OCI-LY7 (cell line): ENCODE measurements around the gene EPHA6. TPM values are rescaled to one million over a fixed set of nuclear protein-coding genes. Genes with fewer than 3 reads are reported as not detected.
"Not testable (repeated sequence)": the region's sequence is repeated elsewhere in the genome, so short reads cannot be mapped to it uniquely, and the experiment has no call there.

ENCODE experiments used
- BruUV-seq: library from RNA; stranded (reverse); fragments of 400-500 nt; replicated peaks from 2 replicates; lab custom pipeline; 2021; lab: Mats Ljungman, UMichigan
- CTCF ChIA-PET: fragments of 300-600 bp; sonication (Branson Sonifier 250); formaldehyde crosslinking; loops from one replicate; lab custom pipeline; 2022; ENCODE audit warnings: antibody characterized with exemption; ENCODE audit not compliant: unreplicated experiment; lab: Charles Lee
- POLR2A ChIA-PET: fragments of 300-600 bp; sonication (Branson Sonifier 250); formaldehyde crosslinking; loops from one replicate; lab custom pipeline; 2022; ENCODE audit warnings: antibody characterized with exemption; lab: Charles Lee
- DNase-seq: peaks from one replicate; pipeline ENCODE4 v3.0.0-alpha.2; 2015; ENCODE audit warnings: low spot score
- H2AFZ ChIP-seq: fragments of 200-600 bp; sonication (generic), shearing (Covaris generic); 2 replicates; pipeline ENCODE4 v1.6.1; 2014; ENCODE audit warnings: mild to moderate bottlenecking, antibody characterized with exemption, low read length, moderate library complexity
- H3K27ac ChIP-seq: fragments of 200-600 bp; sonication (generic); 2 replicates; pipeline ENCODE4 v1.5.1; 2014; ENCODE audit warnings: mixed run types, low read depth, mild to moderate bottlenecking, moderate library complexity, low read length, inconsistent platforms; ENCODE audit not compliant: poor library complexity, severe bottlenecking
- H3K36me3 ChIP-seq: fragments of 200-600 bp; sonication (generic); 2 replicates; pipeline ENCODE4 v1.6.1; 2014; ENCODE audit warnings: mild to moderate bottlenecking, antibody characterized with exemption, low read length, moderate library complexity, mixed read lengths; ENCODE audit not compliant: insufficient read depth
- H3K4me1 ChIP-seq: fragments of 200-600 bp; sonication (generic); 2 replicates; pipeline ENCODE4 v1.5.1; 2014; ENCODE audit warnings: mild to moderate bottlenecking, low read length; ENCODE audit not compliant: insufficient read depth, poor library complexity, severe bottlenecking
- H3K4me2 ChIP-seq: fragments of 200-600 bp; sonication (generic); 2 replicates; pipeline ENCODE4 v1.6.1; 2014; ENCODE audit warnings: mild to moderate bottlenecking, low read length
- H3K4me3 ChIP-seq: fragments of 200-600 bp; sonication (generic); 2 replicates; pipeline ENCODE4 v1.5.1; 2014; ENCODE audit warnings: mild to moderate bottlenecking, low read depth, low read length; ENCODE audit not compliant: poor library complexity, severe bottlenecking
- H3K79me2 ChIP-seq: fragments of 200-600 bp; sonication (generic); 2 replicates; pipeline ENCODE4 v1.6.1; 2016; ENCODE audit warnings: low read depth, mild to moderate bottlenecking, low read length, moderate library complexity, mixed read lengths; ENCODE audit not compliant: insufficient read depth
- H3K9me2 ChIP-seq: fragments of 200-600 bp; sonication (generic); 2 replicates; pipeline ENCODE4 v1.6.1; 2016; ENCODE audit warnings: mild to moderate bottlenecking, low read length, mixed read lengths; ENCODE audit not compliant: insufficient read depth
- H3K9me3 ChIP-seq: fragments of 200-600 bp; sonication (generic); 2 replicates; pipeline ENCODE4 v1.6.1; 2014; ENCODE audit warnings: mild to moderate bottlenecking, mixed run types, low read length, mixed read lengths
- H4K20me1 ChIP-seq: fragments of 200-600 bp; sonication (generic); 2 replicates; pipeline ENCODE4 v1.6.1; 2014; ENCODE audit warnings: mild to moderate bottlenecking, antibody characterized with exemption, low read length, moderate library complexity, mixed read lengths; ENCODE audit not compliant: insufficient read depth
- CTCF ChIP-seq: fragments of 200-600 bp; sonication (generic); conservative IDR thresholded peaks from 2 replicates; pipeline ENCODE4 v1.5.1; 2014; ENCODE audit warnings: mild to moderate bottlenecking, antibody characterized with exemption, low read length, moderate library complexity, mixed read lengths
- EZH2phosphoT487 ChIP-seq: fragments of 200-600 bp; sonication (generic); IDR thresholded peaks from 2 replicates; pipeline ENCODE4 v1.6.1; 2018; ENCODE audit warnings: low read depth, borderline replicate concordance, mild to moderate bottlenecking, mixed run types, antibody characterized with exemption, low read length, moderate library complexity, mixed read lengths
- intact Hi-C: fragments of 100-400 bp; cut with micrococcal nuclease; formaldehyde crosslinking; loops from one replicate; pipeline ENCODE4 v1.10.0; 2022; ENCODE audit not compliant: unreplicated experiment
- total RNA-seq, 2 experiments: library from RNA; depleted of rRNA in 1 of 2; stranded (reverse); fragments of >200 nt in 1 of 2; shearing (Covaris generic) in 1 of 2; gene quantifications; 2 replicates each; pipeline ENCODE4 v1.2.3, GENCODE V29; 2014 to 2022

The EPHA6 gene
- total RNA-seq, 2 experiments from 2014 or later, result not detected

GRCh38 chr3:96900566-96900965, 86.2 kb downstream of the EPHA6 start:
- H3K36me3 ChIP-seq, result no peaks in the 10 kb centered on the region
- BruUV-seq, result no TSS peak

GRCh38 chr3:96915445-96915844, 101.1 kb downstream of the EPHA6 start:
- no peak for TF ChIP-seq CTCF
- TF ChIP-seq EZH2phosphoT487, result no peak
- no peaks in the 10 kb centered on the region for H3K9me3 ChIP-seq
- H3K27ac ChIP-seq, result no peak overlapping the region
- no peak overlapping the region for H3K4me3 ChIP-seq
- no peak overlapping the region for H2AFZ ChIP-seq
- H3K4me1 ChIP-seq, result no peaks in the 10 kb centered on the region
- no peaks in the 10 kb centered on the region for H3K9me2 ChIP-seq
- no peak for DNase-seq
- no peaks in the 10 kb centered on the region for H3K79me2 ChIP-seq
- no TSS peak for BruUV-seq
- H3K4me2 ChIP-seq, result no peak overlapping the region
- CTCF ChIA-PET, result no interaction called here
- no peaks in the 10 kb centered on the region for H4K20me1 ChIP-seq
- intact Hi-C loops, result no loop called here
- POLR2A ChIA-PET, result interaction anchor here (0.5 kb wide), 1 partner anchor 8 kb away, joined by 3 read pairs; no protein-coding TSS in a partner anchor
- H3K36me3 ChIP-seq, result no peaks in the 10 kb centered on the region

More at GRCh38 chr3:96900566-96900965, 86.2 kb downstream of the EPHA6 start:
- no peak overlapping the region for H3K27ac ChIP-seq
- no peak overlapping the region for H3K4me3 ChIP-seq
- H4K20me1 ChIP-seq, result no peaks in the 10 kb centered on the region
- ChIA-PET POLR2A (no interaction called here), CTCF (no interaction called here)
- intact Hi-C loops, result no loop called here
- TF ChIP-seq EZH2phosphoT487, result no peak
- no peak for TF ChIP-seq CTCF
- no peaks in the 10 kb centered on the region for H3K9me2 ChIP-seq
- no peak for DNase-seq
- H3K4me1 ChIP-seq, result no peaks in the 10 kb centered on the region
- H3K4me2 ChIP-seq, result no peak overlapping the region
- H3K9me3 ChIP-seq, result no peaks in the 10 kb centered on the region
- no peak overlapping the region for H2AFZ ChIP-seq
- no peaks in the 10 kb centered on the region for H3K79me2 ChIP-seq

DNA sequence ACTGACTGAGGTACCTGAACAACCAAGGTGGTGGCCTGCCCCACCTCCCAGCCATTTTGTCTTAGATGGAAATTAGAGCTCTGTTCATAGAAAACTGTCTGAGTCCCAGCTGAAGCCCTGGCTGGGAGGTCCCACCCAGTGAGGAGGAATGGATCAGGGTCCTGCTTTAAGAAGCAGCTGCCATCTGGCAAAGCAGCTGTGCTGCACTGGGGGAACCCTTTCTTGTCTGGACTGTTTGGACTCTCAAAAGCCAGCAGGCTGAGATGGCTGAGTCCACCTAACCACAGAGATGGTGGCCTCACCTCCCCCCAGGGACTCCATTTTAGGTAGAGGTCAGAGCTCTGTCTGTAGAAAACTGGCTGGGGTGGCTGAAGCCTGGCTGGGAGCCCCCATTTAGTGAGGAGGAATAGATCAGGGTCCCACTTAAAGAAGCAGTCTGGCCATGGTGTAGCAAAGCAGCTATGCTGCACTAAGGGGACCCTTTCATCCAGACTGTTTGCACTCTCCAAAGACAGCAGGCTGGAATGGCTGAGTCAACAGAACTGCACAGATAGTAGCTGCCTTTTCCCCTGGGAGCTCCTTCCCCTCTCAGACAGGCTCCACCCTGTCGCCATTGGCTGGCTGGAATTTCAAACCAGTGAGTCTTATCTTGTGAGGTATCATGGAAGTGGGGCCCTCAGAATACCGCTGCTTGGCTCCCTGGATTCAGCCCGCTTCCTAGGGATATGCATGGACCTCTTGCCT, 116.9 kb downstream of the EPHA6 start:
- H3K4me1 ChIP-seq, result no peaks in the 10 kb centered on the region
- BruUV-seq, result no TSS peak
- TF ChIP-seq CTCF (no peak), EZH2phosphoT487 (no peak)
- intact Hi-C loops, result no loop called here
- no peak overlapping the region for H3K27ac ChIP-seq
- no peak for DNase-seq
- H3K4me3 ChIP-seq, result no peak overlapping the region
- no peaks in the 10 kb centered on the region for H4K20me1 ChIP-seq
- H3K9me2 ChIP-seq, result no peaks in the 10 kb centered on the region
- no peaks in the 10 kb centered on the region for H3K79me2 ChIP-seq
- CTCF ChIA-PET, result no interaction called here
- POLR2A ChIA-PET, result interaction anchor here (0.6 kb wide), 1 partner anchor 28 kb away, joined by 4 read pairs; no protein-coding TSS in a partner anchor
- H3K4me2 ChIP-seq, result no peak overlapping the region
- no peaks in the 10 kb centered on the region for H3K36me3 ChIP-seq
- no peak overlapping the region for H2AFZ ChIP-seq
- H3K9me3 ChIP-seq, result no peaks in the 10 kb centered on the region

GRCh38 chr3:96942131-96942530, 127.7 kb downstream of the EPHA6 start:
- H2AFZ ChIP-seq, H4K20me1 ChIP-seq, DNase-seq, H3K4me1 ChIP-seq, H3K36me3 ChIP-seq, H3K79me2 ChIP-seq, H3K9me3 ChIP-seq, CTCF ChIA-PET, H3K4me3 ChIP-seq, POLR2A ChIA-PET, H3K4me2 ChIP-seq, BruUV-seq, intact Hi-C loops, H3K27ac ChIP-seq, H3K9me2 ChIP-seq: not testable (repeated sequence)
